GM12864 (cell line): Measurements from ENCODE around the gene EFNB2.

ENCODE experiments used
- DNase-seq: peaks from one replicate; pipeline ENCODE4 v3.0.0-alpha.2; 2011; ENCODE audit warnings: low read depth
- H3K4me3 ChIP-seq: 2 replicates; pipeline ENCODE4 v1.5.1; 2011; ENCODE audit warnings: mild to moderate bottlenecking, low read depth, low read length, control low read depth
- TF ChIP-seq, protein P1 (sequence below): IDR thresholded peaks from 2 replicates; pipeline ENCODE4 v1.5.1; 2011; ENCODE audit warnings: low read depth, mild to moderate bottlenecking, moderate library complexity, low read length, control low read depth, inconsistent platforms; ENCODE audit errors: missing control alignments

EFNB2 gene

DNA sequence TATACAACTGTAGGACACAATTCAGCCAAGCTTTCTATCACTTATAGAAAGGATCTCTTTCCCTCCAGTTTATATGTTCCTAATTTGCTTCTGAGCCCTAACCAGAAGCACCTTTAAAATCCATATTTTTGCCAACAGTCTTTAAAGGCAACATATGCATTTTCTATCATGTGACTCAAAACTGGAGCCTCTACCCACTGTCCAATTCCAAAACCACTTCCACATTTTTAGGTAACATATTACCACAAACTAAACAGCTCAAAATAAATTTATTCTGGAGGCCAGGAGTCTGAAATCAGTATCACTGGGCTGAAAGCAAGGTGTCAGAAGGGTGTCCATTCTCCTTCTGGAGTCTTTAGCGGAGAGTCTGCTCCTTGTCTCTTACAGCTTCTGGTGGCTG is 15.9 kb upstream of the EFNB2 start:
- DNase-seq, result no peak
- no peak overlapping the region for H3K4me3 ChIP-seq
- TF ChIP-seq, protein P1, sequence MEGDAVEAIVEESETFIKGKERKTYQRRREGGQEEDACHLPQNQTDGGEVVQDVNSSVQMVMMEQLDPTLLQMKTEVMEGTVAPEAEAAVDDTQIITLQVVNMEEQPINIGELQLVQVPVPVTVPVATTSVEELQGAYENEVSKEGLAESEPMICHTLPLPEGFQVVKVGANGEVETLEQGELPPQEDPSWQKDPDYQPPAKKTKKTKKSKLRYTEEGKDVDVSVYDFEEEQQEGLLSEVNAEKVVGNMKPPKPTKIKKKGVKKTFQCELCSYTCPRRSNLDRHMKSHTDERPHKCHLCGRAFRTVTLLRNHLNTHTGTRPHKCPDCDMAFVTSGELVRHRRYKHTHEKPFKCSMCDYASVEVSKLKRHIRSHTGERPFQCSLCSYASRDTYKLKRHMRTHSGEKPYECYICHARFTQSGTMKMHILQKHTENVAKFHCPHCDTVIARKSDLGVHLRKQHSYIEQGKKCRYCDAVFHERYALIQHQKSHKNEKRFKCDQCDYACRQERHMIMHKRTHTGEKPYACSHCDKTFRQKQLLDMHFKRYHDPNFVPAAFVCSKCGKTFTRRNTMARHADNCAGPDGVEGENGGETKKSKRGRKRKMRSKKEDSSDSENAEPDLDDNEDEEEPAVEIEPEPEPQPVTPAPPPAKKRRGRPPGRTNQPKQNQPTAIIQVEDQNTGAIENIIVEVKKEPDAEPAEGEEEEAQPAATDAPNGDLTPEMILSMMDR, result no peak

DNA sequence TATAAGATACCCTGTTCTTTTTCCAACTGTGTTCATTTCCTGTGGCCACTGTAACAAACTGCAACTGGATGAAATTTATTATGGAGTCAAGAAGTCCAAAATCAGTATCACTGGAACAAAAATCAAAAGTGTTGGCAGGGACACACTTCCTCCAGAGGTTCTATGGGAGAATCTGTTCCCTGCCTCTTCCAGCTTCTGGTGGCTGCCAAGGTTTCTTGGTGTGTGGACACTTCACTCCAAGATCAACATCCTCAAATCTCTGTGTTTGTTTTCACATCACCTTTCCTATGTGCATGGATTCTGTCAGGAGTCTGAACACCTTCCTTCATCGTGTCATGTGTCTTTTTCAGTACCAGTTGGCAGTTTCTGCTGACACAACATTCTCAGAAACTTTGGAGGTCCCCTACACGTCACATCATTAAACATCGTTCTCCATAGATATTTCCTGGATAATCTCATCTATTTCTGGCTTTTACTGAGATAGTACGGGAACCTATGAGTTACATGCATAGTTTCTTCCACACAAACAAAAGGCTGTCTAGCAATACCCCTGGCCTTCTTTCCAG is 15.2 kb upstream of the EFNB2 start:
- DNase-seq, result no peak
- H3K4me3 ChIP-seq, result no peak overlapping the region
- TF ChIP-seq, protein P1, result no peak

DNA sequence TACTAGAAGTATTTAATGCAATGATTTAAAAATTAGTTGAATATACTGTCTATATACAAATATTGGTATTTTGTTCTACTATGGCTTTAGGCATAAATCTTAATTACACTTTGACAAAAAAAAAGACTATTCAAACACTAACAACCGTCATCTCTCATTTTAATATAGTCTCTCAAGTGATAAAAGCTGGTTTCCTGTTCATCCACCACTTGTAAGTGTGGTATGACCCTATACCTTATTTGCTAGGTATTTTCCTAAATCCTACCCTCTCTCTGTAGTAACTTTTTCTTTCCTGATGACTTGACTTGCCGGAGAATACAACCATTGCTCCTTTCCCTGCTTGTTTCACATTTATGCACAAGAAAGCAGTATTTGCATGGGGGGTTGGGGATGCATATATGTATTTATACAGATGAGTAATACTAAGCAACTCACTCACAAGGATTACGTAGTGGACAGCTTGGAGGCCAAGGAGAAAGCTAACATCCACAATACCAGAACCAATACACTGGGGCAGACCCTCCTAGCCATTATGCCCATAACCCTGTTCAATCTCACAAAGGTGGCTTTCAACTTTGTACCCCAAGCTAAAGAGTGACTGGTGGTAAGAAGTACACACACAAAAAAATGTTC is 12.7 kb upstream of the EFNB2 start:
- DNase-seq, result no peak
- TF ChIP-seq, protein P1, result no peak
- no peak overlapping the region for H3K4me3 ChIP-seq

DNA sequence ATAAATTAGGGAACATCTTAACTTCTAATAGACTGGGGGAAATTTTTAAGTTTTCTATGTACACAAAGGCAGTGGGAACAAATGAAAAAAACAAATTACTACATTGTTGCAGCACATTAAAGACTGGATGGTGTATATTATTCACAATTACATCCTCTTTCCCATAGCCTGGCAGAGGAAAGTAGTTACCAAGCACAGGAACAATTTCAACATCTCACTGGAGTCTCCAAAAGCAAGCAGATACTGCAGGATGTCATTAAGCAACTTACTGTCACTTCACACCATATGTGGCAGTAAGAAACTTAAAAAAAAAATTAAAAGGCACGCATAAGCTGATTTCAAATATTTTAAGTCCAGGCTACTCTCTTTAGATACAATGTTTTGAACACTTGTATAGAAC is 6.4 kb upstream of the EFNB2 start:
- H3K4me3 ChIP-seq, result no peak overlapping the region
- DNase-seq, result no peak
- TF ChIP-seq, protein P1, result no peak

DNA sequence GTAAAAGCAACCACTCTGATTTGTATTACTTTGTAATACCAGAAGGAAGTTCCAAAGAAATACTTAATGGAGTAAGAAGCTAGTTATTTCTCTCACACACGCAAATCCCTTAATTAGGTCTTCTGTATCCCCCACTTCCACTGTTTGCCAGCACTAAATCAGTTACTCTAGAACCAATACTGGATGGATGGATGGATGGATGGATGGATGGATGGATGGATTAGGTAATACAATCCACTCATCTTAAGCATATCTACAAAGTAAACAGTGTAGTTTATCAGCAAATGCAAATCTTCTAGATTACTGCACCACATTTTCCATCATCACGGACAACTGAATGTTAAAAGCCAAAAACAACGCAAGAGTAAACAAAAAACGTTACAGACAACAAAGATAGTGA is 5.2 kb upstream of the EFNB2 start:
- TF ChIP-seq, protein P1, result no peak
- no peak overlapping the region for H3K4me3 ChIP-seq
- DNase-seq, result no peak

DNA sequence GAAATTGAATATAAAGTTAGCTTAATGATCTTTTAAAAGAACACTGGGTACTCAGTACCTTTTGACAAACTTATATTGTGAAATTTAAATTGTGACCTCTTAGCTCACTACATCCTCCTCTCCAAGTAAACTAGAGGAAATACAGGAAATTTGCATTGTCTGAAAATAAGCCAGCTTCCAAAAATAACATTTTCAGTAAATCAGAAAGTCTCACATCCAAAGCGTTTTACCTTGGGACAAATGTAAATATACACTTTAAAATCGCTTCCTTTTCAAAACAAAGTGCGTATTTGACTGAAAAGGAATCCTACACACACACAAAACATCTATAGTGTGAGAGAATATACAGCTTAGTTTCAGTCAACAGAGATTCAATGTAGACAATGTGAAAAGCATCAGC is 2.1 kb upstream of the EFNB2 start:
- no peak overlapping the region for H3K4me3 ChIP-seq
- TF ChIP-seq, protein P1, result no peak
- DNase-seq, result no peak
